BJ (cell line): ENCODE data around the gene UBP1. TPM values are rescaled to one million over a fixed set of nuclear protein-coding genes. Genes with fewer than 3 reads are reported as not detected.

Source experiments
- CTCF ChIA-PET: fragments of 350-600 bp; formaldehyde crosslinking; extraction: SDS; loops from one replicate; lab custom pipeline; 2021; ENCODE audit warnings: antibody characterized with exemption, inconsistent platforms; lab: Yijun Ruan, JAX
- POLR2A ChIA-PET: fragments of 300-600 bp; sonication (Branson Sonifier 250); formaldehyde crosslinking; extraction: SDS; loops from one replicate; lab custom pipeline; 2021; ENCODE audit warnings: antibody characterized with exemption; lab: Charles Lee
- DNase-seq: peaks from one replicate; pipeline ENCODE4 v3.0.0-alpha.2; 2011; ENCODE audit warnings: low read depth
- H3K27me3 ChIP-seq: 2 replicates; pipeline ENCODE4 v1.6.0; 2011; ENCODE audit warnings: low read length; ENCODE audit not compliant: control insufficient read depth, insufficient read depth
- H3K36me3 ChIP-seq: 2 replicates; pipeline ENCODE4 v1.5.1; 2011; ENCODE audit warnings: low read length; ENCODE audit not compliant: control insufficient read depth, insufficient read depth
- H3K4me3 ChIP-seq: 2 replicates; pipeline ENCODE4 v1.5.1; 2011; ENCODE audit warnings: low read depth, mild to moderate bottlenecking, control low read depth, low read length
- polyA plus RNA-seq: library from polyadenylated mRNA; depleted of rRNA; stranded (reverse); fragments of >200 nt; gene quantifications from 2 replicates; pipeline ENCODE4 v1.2.3, GENCODE V29; 2011
- TF ChIP-seq, protein P1 (sequence below): IDR thresholded peaks from 2 replicates; pipeline ENCODE4 v1.5.1; 2011; ENCODE audit warnings: low read depth, mild to moderate bottlenecking, control low read depth, inconsistent platforms, low read length, moderate library complexity; ENCODE audit not compliant: insufficient read depth

UBP1 gene
- polyA plus RNA-seq, 1 experiment: 62.7 TPM

DNA sequence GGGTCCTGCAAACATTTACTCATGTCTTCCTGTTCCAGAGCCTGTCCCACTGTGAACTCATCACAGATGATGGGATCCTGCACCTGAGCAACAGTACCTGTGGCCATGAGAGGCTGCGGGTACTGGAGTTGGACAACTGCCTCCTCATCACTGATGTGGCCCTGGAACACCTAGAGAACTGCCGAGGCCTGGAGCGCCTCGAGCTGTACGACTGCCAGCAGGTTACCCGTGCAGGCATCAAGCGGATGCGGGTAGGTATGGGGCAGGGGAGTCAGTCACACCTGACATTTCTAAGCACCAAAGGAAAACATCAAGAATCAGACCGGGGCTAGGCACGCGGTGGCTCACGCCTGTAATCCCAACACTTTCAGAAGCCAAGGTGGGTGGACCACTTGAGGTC, 56.3 kb downstream of the UBP1 start:
- Histone ChIP-seq H3K4me3 (no peak overlapping the region), H3K27me3 (no peaks in the 10 kb centered on the region), H3K36me3 (peaks cover 6% of the 10 kb centered on the region)
- TF ChIP-seq, protein P1, sequence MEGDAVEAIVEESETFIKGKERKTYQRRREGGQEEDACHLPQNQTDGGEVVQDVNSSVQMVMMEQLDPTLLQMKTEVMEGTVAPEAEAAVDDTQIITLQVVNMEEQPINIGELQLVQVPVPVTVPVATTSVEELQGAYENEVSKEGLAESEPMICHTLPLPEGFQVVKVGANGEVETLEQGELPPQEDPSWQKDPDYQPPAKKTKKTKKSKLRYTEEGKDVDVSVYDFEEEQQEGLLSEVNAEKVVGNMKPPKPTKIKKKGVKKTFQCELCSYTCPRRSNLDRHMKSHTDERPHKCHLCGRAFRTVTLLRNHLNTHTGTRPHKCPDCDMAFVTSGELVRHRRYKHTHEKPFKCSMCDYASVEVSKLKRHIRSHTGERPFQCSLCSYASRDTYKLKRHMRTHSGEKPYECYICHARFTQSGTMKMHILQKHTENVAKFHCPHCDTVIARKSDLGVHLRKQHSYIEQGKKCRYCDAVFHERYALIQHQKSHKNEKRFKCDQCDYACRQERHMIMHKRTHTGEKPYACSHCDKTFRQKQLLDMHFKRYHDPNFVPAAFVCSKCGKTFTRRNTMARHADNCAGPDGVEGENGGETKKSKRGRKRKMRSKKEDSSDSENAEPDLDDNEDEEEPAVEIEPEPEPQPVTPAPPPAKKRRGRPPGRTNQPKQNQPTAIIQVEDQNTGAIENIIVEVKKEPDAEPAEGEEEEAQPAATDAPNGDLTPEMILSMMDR: no peak
- CTCF ChIA-PET: interaction anchor here (1.5 to 5.8 kb wide), 2 partner anchors 11 to 253 kb away, joined by 3 to 51 read pairs; no protein-coding TSS in a partner anchor
- no peak for DNase-seq
- POLR2A ChIA-PET: no interaction called here

DNA sequence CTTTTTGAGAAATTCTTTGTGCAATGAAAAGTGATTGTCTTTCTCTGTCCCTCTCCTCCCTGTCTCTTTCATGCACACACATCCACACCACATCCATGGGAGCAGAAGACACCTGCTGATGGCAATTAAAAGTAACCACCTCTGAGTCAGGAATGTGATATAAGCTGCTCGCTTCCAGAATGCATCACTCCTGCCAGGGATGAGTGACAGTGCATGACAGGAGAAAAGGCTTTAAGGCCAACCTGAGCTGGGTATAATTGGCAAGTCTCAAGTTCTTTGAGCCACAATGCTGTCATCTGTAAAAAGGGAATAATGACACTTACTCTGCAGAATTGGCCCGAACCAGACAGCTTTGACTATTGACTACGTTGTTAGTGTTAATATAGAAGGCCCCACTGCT, 59.6 kb downstream of the UBP1 start:
- ChIA-PET CTCF (no interaction called here), POLR2A (no interaction called here)
- DNase-seq: no peak
- no peak overlapping the region for H3K4me3 ChIP-seq
- H3K36me3 ChIP-seq: peaks cover 6% of the 10 kb centered on the region
- no peaks in the 10 kb centered on the region for H3K27me3 ChIP-seq
- TF ChIP-seq, protein P1: no peak

DNA sequence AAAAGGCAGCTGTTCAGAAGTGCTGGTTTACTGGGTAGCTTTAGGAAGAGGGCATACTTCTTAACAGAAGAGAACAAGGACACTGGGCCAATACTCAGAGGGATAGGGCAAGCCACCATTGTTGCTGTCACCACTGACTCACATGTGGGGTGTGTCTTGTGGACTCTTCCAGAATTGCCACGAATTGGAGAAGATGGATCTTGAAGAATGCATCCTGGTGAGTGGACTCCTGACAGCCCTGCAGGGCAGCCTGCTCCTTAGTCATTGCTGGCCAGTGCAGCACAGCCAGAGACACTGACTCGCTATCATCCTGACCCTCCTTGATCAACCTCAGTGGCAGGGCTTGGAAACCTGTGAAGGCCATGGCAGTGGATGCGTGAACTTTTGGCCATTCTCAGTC, 62.3 kb downstream of the UBP1 start:
- H3K4me3 ChIP-seq: no peak overlapping the region
- TF ChIP-seq, protein P1: no peak
- H3K36me3 ChIP-seq: peaks cover 10% of the 10 kb centered on the region
- no peak for DNase-seq
- CTCF ChIA-PET: interaction anchor here (1.2 to 2.1 kb wide), 2 partner anchors 13 to 246 kb away, joined by 3 to 13 read pairs; no protein-coding TSS in a partner anchor
- H3K27me3 ChIP-seq: no peaks in the 10 kb centered on the region
- POLR2A ChIA-PET: no interaction called here

DNA sequence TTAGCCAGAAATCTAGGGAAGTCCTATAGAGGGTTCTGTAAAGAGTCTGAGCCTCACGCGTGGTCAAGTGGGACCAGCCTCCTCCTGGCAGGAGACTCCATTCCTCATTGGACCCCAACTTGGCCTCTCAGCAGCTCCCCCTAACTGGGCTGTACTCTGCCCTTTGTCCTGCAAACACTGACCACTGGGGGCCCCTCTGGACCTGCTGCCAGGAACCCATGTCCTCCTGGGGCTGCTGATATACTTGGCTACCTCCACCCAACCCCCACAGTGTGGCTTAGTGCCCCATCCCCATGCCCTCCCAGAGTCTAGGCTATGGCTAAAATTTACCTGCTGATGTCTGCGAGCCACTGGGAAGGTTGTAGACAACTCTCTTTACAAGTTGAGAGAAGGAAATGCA, 62.7 kb downstream of the UBP1 start:
- CTCF ChIA-PET: interaction anchor here (1.2 to 2.1 kb wide), 2 partner anchors 13 to 246 kb away, joined by 3 to 13 read pairs; no protein-coding TSS in a partner anchor
- TF ChIP-seq, protein P1: no peak
- Histone ChIP-seq H3K36me3 (peaks cover 10% of the 10 kb centered on the region), H3K27me3 (no peaks in the 10 kb centered on the region), H3K4me3 (no peak overlapping the region)
- DNase-seq: no peak
- POLR2A ChIA-PET: no interaction called here

DNA sequence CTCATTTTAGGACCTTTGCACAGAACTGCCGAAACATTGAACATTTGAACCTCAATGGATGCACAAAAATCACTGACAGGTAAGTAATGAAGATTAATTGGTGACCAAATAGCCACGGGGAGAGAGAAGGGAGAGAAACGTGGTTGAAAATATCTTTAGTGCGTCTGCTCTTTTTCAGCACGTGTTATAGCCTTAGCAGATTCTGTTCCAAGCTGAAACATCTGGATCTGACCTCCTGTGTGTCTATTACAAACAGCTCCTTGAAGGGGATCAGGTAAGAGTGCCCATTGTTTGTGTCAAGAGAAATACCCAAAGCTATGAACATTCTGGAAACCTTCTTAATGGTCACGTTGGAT, 67.1 kb downstream of the UBP1 start:
- POLR2A ChIA-PET: interaction anchor here (1.0 kb wide), 1 partner anchor 242 kb away, joined by 3 read pairs; no protein-coding TSS in a partner anchor
- Histone ChIP-seq H3K36me3 (peaks cover 10% of the 10 kb centered on the region), H3K4me3 (no peak overlapping the region), H3K27me3 (no peaks in the 10 kb centered on the region)
- DNase-seq: no peak
- TF ChIP-seq, protein P1: no peak
- CTCF ChIA-PET: interaction anchor here (0.6 to 4.1 kb wide), 52 partner anchors 9 to 425 kb away, joined by 3 to 184 read pairs (median 4); partner anchors contain the start of genes GLB1, SUSD5 and TMPPE
